ENCODE data around the gene SYNJ2BP.
"Not testable (repeated sequence)": the region's sequence is repeated elsewhere in the genome, so short reads cannot be mapped to it uniquely, and the experiment has no call there.

Gene SYNJ2BP, protein sequence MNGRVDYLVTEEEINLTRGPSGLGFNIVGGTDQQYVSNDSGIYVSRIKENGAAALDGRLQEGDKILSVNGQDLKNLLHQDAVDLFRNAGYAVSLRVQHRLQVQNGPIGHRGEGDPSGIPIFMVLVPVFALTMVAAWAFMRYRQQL

DNA sequence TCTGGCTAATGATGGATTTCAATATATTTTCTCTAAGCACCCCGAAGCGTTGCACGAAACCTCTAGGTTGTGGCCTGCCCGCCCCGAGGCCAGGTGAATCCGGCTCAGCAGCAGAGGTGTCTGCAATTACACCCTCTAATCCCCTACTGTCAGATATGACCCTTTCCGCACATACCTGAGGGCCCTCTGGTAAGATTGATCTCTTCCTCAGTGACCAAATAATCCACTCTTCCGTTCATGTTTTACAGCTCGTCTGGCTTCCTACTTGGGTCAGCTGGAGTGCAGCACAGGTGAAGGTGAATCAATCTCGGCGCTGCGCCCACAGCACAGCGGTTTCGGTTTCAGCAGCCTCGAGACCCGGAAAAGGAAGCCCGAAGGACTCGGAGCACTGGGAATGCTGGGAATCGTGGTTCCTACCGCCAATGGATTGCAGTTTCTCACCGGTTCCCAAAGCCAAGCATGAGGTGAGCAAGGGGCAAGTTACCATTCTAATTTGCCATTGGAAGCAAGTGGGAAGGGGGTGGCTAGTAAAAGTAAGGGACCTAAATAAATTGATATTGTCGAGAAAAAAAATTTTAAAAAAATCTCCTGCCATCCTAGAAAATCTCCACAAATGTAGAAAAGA, at the start of gene SYNJ2BP:
Gene SYNJ2BP (minus strand): TSS at position 366 of the 625 bp plus-strand sequence. CDS start 127 bp downstream, at position 239.
- DNase-seq = peak; percentile 82

DNA sequence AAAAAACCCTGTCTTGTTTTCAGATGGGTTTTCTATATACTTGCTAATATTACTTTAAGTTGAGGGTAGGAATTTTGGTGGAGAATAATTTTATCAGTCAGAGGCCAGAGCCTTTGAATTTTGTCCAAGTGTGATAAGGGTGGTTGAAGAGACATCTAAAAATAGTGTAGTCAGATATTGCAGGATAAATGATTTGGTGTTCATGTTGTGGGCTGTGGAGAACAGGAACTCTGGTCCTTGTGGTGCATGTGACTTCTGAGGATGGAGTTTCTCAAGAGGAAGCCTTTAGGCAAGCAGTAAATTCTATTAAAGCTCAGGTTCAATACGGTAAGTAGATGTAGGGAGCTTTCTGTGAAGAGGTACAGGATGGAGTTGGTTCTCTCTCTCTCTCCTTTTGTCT, 37.8 kb upstream of the SYNJ2BP start:
- DNase-seq = no peak

DNA sequence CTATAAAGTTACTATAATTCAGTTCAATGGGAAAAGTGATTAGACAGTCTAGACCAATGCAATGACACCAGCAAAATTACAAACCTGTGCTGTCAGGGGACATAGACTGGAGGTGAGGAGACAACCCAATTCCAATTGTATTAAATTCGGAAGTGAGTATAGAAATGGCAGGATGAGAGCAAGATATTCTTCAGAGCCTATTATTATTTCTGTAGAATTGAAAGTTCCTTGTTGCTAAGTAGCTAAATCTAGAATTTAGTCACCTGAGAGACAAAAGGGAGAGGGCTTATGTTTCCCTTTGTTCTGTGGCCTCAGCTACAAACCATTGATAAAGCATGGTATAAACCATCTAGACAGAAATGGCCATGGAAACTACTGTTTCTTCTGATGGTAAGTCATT, 35.0 kb upstream of the SYNJ2BP start, which contains the start of gene ADAM21:
Gene ADAM21 (plus strand): TSS at position 301 of the 400 bp plus-strand sequence. CDS start 5,326 bp downstream, outside the sequence.
- DNase-seq = no peak

DNA sequence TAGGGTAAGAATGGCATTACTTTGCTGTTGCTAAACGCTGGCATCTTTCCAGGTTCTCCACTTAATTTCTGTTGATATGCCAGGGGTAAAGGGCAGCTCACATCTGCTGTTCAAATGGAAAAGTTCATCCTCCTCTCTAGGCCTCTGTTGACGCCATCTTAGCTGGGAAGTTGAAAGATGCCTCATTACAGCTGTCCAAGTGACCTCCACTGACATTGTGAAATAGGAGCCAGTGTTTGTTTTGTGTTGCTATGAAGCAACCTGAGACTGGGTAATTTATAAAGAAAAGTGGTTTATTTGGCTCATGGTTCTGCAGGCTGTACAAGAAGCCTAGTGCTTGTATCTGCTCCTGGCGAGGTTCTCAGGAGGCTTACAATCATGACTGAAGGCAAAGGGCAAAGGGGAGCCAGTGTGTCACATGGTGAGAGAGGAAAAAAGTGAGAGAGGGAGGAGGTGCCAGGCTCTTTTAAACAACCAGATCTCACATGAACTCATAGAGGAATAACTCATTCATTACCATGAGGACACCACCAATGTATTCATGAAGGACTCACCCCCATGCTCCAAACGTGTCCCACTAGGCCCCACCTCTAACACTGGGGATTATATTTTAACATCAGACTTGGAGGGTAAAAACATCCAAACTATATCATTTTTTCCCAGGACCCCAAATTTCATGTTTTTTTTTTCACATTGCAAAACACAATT, 31.9 kb upstream of the SYNJ2BP start:
- DNase-seq = peak; percentile 2

DNA sequence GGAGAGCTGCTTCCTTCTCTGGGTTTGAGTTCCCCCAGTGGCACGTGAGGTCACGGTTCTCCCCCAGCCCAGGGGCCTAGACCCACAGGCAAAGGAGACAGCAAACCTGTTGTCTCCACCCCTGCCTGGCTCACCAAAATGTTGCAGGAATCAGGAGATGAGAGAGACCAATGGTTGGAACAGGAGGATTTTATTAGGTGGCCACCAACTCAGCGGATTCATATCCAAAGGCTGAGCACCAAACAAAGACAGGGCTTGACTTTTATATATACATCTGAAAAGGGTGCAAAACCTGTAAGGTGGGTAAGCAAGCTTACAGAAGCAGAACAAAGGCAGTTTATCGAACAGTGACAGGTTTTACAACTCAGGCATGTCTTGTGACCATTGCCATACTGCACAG, 25.9 kb upstream of the SYNJ2BP start:
- no peak for DNase-seq

DNA sequence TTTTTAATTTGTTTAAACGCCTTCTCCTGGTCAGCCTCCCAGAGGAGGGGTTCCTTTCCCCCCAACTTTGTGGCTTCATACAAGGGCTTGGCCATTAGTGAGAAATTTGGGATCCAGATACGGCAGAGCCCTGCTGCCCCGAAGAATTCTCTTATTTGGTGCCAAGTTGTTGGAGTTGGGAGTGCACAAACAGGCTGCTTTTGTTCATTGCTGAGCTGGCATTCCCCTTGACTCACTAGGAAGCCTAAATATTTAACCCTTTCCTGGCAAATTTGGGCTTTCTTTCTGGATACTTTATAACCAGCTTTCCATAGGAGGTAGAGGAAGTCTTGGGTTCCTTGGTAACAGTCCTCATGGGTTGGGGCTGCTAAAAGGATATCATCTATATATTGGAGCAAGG, 24.8 kb upstream of the SYNJ2BP start:
- DNase-seq = no peak

DNA sequence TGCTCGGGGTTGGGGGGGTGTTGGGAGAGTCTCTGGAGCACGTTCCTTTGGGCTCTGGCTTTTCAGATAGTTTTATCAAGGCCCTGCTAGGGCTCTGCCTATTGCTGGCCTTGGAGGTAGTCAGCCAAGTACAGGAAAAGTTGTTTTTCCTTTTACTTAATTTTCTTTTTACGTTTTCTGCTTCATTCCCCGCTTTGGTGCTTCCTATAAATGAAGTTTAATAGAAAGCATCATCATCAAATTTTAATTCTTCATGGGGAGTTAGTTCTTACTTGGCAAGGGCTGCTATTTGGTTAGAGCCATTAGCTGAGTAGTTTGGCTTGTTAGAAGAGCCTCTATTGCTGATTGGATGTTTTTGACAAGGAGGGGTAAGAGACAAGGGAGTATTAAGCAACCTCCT, 20.0 kb upstream of the SYNJ2BP start:
- DNase-seq = no peak

DNA sequence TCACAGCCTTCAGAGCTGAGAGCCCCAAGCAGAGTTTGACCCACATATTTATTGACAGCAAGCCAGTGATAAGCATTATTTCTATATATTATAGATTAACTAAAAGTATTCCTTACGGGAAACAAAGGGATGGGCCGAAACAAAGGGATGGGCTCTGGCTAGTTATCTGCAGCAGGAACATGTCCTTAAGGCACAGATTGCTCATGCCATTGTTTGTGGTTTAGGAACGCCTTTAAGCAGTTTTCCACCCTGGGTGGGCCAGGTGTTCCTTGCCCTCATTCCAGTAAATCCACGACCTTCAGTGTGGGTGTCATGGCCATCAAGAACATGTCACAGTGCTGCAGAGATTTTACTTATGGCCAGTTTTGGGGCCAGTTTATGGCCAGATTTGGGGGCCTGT, 9.7 kb upstream of the SYNJ2BP start:
- DNase-seq = not testable (repeated sequence)

DNA sequence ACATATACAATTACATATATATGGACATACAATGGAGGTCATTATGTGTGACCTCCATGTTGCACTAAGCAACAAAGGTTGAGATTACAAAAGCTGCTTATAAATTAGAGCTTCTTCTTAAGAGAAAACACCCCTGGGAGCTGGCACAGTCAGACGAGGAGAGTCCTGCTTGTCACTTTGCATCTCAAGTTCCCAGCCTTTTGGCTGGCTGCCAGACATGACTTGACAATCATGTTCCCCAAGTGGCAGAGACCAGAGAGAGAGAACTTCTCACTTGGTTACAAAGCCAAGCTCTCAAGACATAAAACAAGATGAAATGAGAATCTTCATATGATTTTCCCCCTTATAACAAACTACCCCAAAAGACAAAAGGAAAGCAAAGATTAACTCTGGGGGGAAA, 8.5 kb upstream of the SYNJ2BP start:
- DNase-seq = peak; percentile 26

DNA sequence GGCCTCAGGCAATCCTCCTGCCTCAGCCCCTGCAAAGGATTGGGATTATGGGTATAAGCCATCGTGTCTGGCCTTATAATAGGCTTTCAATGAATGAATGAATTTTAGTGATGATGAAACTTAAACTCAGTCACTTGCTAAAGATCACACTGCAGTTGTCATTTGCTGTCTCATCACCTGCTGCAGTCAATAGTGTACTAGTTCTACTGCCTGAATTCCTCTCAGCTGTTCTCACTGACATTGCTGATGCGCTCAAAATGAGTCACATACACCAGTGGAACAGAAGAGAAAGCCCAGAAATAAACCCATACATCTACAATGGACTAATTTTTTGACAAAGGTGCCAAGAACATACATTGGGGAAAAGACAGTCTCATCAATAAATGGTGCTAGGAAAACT, 5.6 kb upstream of the SYNJ2BP start:
- no peak for DNase-seq

DNA sequence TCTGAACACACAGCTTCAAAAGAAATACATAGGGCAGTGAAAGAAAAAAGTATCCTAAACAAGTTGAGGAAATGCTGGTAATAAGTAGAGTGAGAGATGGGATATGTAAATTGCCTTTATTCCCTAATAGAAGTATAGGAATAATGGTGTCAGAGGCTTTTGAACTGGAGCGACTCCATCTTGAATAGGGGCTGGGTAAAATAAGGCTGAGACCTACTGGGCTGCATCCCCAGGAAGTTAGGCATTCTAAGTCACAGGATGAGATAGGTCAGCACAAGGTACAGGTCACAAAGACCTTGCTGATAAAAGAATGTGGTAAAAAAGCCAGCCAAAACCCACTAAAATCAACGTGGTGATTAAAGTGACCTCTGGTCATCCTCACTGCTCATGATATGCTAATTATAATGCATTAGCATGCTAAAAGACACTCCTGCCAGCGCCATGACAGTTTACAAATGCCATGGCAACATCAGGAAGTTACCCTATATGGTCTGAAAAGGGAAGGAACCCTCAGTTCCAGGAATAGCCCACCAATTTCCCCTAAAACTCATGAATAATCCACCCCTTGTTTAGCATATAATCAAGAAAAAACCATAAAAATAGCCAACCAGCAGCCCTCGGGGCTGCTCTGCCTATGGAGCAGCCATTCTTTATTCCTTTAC, 2.5 kb upstream of the SYNJ2BP start:
- not testable (repeated sequence) for DNase-seq

DNA sequence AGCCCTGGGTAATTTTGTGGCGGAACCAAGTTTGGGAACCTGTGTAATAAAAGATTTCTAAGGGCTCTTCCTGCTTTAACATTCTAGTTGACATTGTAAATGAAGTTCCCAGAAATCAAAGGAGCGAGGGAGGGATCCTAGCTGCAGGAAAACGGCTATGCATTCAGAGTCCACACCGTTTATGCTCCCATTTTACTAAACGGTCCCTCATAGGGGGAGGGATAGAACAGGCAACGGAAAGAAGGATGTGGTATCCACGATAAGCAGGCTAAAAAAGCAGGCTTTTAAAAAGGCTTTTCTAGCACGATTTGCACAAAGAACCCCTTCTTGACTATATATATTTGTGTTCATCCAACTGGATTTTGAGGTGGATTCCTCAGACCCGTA, 559 bp downstream of the SYNJ2BP start:
- no peak for DNase-seq

DNA sequence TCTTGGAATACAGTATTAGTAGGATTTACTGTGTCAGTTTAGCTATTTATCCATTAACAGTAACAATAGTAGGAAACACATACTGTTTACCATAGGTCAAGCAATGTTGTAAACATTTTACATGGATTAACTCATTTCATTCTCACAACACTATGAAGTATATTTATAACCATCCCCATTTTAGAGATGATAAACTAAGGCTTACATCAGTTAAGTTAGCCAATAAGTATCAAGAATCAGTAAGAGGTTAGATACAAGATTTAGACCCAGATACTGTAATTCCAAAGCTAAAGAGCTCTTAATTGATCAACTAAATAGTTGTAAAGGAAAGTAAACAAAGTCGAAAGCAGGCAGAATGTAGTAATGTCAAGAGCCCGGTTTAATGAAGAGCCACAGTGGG, 1.1 kb downstream of the SYNJ2BP start:
- DNase-seq = no peak

DNA sequence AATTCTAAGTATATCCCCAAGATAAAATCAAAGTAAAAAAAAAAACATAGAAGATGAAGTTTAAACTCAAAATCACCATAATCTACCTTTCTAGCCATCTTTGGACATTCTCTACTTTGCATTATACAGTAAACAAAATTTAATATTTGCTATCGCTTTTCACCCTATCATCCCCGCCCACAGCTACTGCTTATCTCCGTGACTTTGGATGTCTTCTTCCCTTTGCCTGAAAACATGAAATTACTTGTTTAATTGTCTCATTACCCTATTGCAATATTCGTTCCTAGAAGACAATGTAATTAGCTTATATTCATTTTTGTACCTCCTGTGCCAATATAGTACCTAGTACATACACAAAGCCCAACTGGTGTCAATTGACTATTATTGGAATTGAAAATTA, 9.3 kb downstream of the SYNJ2BP start:
- DNase-seq = no peak

DNA sequence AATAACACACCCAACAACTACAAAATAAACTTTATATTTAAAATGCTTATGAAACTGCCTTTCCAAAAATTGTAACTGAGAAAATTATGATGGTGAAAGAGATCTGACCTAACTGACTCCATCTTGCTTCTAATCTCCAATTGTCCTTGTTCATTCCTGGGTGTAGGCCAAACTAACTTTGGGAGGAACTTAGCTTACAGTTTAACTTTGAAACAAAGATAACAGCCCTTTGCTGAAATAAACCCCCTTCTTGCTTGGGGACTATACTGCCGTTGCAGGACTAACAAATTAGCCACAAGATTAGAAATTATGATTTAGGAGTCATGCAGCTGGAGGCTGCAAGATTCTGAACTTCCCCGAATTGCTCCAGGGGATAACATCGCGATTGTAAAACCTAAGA, 10.7 kb downstream of the SYNJ2BP start:
- not testable (repeated sequence) for DNase-seq

DNA sequence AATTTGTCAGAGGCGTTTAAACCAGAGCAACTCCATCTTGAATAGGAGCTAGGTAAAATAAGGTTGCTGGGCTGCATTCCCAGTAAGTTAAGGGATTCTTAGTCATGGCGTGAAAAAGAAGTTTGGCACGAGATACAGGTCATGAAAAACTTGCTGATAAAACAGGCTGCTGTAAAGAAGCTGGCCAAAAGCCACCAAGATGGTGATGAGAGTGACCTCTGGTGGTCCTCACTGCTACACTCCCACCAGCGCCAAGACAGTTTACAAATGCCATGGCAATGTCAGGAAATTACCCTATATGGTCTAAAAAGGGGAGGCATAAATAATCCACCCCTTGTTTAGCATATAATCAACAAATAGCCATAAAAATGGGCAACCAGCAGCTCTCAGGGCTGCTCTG, 13.6 kb downstream of the SYNJ2BP start:
- not testable (repeated sequence) for DNase-seq

DNA sequence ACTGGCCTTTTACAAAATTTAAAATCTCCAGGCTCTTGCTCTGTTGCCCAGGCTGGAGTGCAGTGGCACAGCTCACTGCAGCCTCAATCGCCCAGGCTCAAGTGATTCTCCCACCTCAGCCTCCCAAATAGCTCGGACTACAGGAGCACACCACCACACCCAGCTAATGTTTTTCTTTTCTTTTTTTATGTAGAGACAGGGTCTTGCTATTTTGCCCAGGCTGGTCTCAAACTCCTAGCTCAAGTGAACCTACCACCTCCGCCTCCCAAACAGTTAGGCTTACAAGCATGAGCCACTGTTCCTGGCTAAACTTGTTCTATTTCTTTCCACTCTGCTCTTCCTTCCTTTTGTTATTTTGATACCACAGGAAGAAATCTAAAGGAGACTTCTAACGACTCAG, 15.2 kb downstream of the SYNJ2BP start:
- DNase-seq = no peak

DNA sequence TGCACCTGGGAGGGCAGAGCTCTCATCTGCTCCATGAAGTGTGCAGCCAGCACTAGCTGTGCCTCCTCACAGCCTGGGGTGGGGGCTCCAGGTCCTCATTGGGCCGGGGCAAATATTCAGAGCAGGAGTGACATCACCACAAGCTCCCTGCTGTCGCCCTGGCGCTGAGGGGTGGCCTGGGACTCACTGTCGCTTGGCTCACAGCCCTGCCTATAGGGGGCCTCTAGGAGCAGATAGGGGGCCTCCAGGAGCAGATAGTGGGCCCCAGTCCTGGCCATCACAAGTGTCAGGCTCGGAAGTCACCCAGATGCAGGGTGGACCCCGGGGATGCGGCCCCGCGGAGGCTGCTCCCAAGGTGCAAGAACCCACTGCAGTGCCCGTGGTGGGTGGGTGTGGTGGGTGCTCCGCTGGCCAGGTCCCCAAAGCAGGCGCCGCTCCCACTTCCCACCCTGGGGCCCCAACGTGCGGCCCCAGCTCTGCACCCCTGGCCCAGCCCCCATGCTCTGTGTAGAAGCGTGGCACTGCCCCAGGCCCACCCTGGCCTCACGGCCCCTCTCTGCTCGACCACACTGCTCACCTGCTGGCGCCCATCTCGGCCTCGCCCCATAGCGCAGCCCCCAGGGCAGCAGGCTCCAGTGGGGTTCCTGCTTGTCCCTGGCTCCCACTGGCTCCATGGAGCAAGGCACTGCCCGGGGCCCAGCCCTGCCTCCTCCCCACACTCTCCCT, 18.0 kb downstream of the SYNJ2BP start:
- no peak for DNase-seq

DNA sequence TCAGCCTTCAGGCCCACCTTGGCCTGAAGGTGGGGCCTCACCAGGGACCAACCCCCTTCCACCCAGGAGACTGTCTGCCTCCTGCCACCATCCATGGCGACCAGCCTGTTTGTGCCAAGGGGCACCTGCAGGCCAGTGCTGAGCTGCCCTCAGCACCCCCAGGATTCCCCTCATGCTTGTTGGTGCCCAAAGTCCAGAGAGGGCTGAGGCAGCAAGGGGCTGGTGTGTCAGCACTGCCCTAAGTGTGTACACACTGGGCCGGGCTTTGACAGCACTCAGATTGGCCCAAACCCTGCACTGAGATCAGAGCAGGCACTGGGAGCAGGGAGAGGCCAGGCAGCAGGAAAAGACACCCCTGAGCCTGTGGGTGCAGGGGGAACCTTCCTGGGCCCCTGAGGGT, 18.6 kb downstream of the SYNJ2BP start:
- DNase-seq = no peak

DNA sequence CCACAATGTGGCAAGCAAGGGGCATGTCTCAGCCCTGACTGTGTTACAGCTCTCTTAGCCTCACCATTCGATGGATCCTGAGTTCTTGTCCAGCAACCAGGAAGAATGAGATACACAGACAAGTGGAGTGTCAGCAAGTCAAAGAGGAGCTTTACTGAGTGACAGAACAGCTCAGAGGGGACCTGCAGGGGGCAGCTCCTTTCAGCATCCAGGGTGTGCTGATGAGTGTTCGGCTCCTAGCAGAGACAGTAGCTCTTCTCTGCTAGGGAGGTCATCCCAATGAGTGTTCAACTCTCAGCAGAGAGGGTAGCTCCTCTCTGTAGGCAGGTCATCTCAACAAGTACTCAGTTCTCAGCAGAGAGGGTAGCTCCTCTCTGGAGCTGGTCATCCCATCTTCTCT, 19.1 kb downstream of the SYNJ2BP start:
- DNase-seq = no peak

DNA sequence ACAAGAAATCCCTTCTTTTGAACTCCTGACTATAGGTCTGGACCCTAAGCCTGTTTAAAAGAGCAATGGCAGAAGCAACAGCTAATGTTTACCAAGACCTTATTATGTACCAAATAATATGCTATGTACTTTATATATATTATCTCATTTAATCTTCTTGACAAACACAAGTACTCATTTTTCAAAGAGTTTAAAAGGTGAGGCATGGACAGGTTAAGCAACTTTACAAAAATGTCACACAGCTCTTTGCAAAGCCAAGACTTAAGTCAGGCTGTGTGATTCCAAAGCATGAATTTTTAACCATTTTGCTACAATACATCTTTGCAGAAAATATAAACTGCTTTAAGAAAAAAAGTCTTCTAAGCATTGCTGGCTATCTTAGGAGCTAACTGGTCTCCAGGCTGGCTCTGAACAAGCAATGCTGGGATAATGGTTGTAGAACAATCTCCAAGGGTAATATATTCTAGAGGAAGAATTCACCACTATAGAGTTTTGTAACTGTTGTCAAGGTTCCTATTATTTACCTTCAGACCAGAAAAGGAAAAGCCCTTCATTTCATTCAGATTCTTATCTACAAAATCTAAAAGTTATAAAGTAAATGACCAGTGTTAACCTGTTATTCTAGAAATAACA, 22.1 kb downstream of the SYNJ2BP start:
- no peak for DNase-seq

DNA sequence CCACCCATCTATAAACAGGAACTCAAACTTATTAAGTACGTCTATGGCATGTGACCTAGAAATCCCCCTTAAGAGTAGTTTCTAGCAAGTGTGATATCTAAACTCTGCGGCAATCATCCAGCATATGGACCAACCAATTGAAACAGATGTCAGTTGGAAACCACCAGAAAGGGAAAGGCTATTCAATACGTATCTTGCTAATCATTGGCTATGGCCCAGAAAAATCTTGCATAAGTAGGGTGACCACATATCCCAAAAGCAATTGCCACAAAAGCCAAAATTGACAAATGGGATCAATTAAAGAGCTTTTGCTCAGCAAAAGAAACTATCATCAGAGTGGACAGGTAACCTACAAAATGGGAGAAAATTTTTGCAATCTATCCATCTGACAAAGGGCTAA, 24.2 kb downstream of the SYNJ2BP start:
- no peak for DNase-seq
